Loucy (cell line): ENCODE data around the gene CRABP2.

Experiments
- H2AFZ ChIP-seq: fragments of 200-600 bp; sonication (generic); 2 replicates; pipeline ENCODE4 v1.6.0; 2016; ENCODE audit warnings: antibody characterized with exemption, mild to moderate bottlenecking, low read length, moderate library complexity
- H3F3A ChIP-seq: fragments of 200-600 bp; 2 replicates; pipeline ENCODE4 v1.6.0; 2016; ENCODE audit warnings: antibody characterized with exemption, low read depth, mild to moderate bottlenecking
- H3K27me3 ChIP-seq: fragments of 200-600 bp; sonication (generic); 2 replicates; pipeline ENCODE4 v1.6.1; 2014; ENCODE audit warnings: low read length, mild to moderate bottlenecking; ENCODE audit not compliant: insufficient read depth, poor library complexity, severe bottlenecking
- H3K36me3 ChIP-seq: fragments of 200-600 bp; sonication (generic); 2 replicates; pipeline ENCODE4 v1.6.1; 2016; ENCODE audit warnings: low read length; ENCODE audit not compliant: insufficient read depth
- H3K4me1 ChIP-seq: fragments of 200-600 bp; sonication (generic); 2 replicates; pipeline ENCODE4 v1.5.1; 2014; ENCODE audit warnings: low read length, mild to moderate bottlenecking; ENCODE audit not compliant: insufficient read depth, poor library complexity, severe bottlenecking
- H3K4me2 ChIP-seq: fragments of 200-600 bp; sonication (generic); 2 replicates; pipeline ENCODE4 v1.6.0; 2014; ENCODE audit warnings: antibody characterized with exemption, low read length, low read depth, mild to moderate bottlenecking; ENCODE audit not compliant: poor library complexity, severe bottlenecking
- H3K4me3 ChIP-seq: fragments of 200-600 bp; sonication (generic); 2 replicates; pipeline ENCODE4 v1.5.1; 2014; ENCODE audit warnings: low read length, mild to moderate bottlenecking, mixed read lengths; ENCODE audit not compliant: poor library complexity, severe bottlenecking
- H3K79me2 ChIP-seq: fragments of 200-600 bp; sonication (generic); 2 replicates; pipeline ENCODE4 v1.6.1; 2014; ENCODE audit warnings: low read length; ENCODE audit not compliant: insufficient read depth
- H3K9ac ChIP-seq: fragments of 200-600 bp; sonication (generic); 2 replicates; pipeline ENCODE4 v1.6.0; 2014; ENCODE audit warnings: mild to moderate bottlenecking, low read depth, low read length, moderate library complexity; ENCODE audit not compliant: poor library complexity, severe bottlenecking
- H3K9me2 ChIP-seq: fragments of 200-600 bp; sonication (generic); replicated peaks from 2 replicates; pipeline ENCODE4 v1.6.1; 2016; ENCODE audit warnings: low read depth, low read length, mixed read lengths
- H3K9me3 ChIP-seq: fragments of 200-600 bp; sonication (generic); 2 replicates; pipeline ENCODE4 v1.6.1; 2014; ENCODE audit warnings: mild to moderate bottlenecking, antibody characterized with exemption, low read length, low read depth; ENCODE audit not compliant: insufficient read depth
- H4K20me1 ChIP-seq: fragments of 200-600 bp; sonication (generic); 2 replicates; pipeline ENCODE4 v1.6.0; 2014; ENCODE audit warnings: antibody characterized with exemption, low read length, mild to moderate bottlenecking; ENCODE audit not compliant: insufficient read depth, poor library complexity, severe bottlenecking
- EZH2phosphoT487 ChIP-seq: fragments of 200-600 bp; IDR thresholded peaks from 2 replicates; pipeline ENCODE4 v1.6.1; 2018; ENCODE audit warnings: antibody characterized with exemption, mild to moderate bottlenecking, moderate library complexity, borderline replicate concordance
- TF ChIP-seq, protein P1 (sequence below): fragments of 200-600 bp; sonication (generic); conservative IDR thresholded peaks from 2 replicates; pipeline ENCODE4 v1.5.1; 2014; ENCODE audit warnings: mild to moderate bottlenecking, antibody characterized with exemption, low read length

The CRABP2 gene

DNA sequence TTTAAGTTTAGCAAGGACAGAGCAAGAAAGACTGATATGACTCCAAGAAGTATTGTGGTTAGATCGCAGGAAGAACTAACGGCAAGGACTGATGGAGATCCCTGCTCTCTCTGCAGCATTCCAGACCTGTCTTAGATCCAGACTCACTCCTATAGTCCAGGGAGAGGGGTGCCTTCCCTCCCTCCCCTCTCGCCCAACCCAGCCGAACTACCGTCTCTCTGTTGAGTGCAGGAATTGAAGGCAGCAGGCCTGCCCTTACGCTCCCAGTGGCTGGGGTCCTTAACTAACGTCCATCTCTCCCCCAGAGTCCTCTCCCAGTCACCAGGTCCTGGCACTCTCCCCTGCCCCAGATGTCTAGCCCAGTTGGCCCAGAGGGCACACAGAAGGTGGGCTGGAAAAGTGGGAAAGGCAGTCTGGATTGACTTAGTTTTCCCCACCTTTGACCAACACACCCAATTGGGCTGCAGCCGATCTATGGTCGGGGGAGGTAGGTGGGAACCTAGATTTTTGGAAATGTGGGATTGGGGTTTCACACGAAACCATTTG, 1.1 kb downstream of the CRABP2 start:
- Histone ChIP-seq H3K36me3 (no peaks in the 10 kb centered on the region), H3K4me3 (no peak overlapping the region), H3K9me2 (no peaks in the 10 kb centered on the region), H2AFZ (no peak overlapping the region), H3K27me3 (no peaks in the 10 kb centered on the region), H3K79me2 (no peaks in the 10 kb centered on the region), H3K4me2 (no peak overlapping the region), H3K9ac (no peak overlapping the region), H4K20me1 (no peaks in the 10 kb centered on the region), H3K9me3 (no peaks in the 10 kb centered on the region), H3F3A (no peaks in the 10 kb centered on the region), H3K4me1 (peaks cover 17% of the 10 kb centered on the region)
- TF ChIP-seq EZH2phosphoT487: no peak
- TF ChIP-seq, protein P1, sequence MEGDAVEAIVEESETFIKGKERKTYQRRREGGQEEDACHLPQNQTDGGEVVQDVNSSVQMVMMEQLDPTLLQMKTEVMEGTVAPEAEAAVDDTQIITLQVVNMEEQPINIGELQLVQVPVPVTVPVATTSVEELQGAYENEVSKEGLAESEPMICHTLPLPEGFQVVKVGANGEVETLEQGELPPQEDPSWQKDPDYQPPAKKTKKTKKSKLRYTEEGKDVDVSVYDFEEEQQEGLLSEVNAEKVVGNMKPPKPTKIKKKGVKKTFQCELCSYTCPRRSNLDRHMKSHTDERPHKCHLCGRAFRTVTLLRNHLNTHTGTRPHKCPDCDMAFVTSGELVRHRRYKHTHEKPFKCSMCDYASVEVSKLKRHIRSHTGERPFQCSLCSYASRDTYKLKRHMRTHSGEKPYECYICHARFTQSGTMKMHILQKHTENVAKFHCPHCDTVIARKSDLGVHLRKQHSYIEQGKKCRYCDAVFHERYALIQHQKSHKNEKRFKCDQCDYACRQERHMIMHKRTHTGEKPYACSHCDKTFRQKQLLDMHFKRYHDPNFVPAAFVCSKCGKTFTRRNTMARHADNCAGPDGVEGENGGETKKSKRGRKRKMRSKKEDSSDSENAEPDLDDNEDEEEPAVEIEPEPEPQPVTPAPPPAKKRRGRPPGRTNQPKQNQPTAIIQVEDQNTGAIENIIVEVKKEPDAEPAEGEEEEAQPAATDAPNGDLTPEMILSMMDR: no peak

DNA sequence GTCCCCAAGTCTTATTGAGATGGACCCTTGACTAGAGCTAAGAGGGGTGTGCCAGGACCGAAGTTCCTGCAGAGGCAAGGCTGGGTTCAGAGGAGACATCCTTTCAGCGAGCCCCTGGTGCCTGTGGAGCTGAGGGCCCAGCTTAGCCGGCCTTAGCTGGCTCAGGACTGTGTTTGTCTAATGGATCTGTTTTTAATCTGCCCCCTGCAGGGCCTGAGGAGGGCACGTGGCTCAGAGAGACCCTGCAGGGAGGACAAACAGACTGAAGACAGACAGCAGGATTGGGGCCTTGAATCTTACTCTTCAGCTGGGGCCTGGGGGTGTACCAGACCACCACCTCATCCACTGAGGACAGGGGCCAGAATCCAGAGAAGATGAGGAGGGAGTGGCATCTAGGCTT, 1.6 kb downstream of the CRABP2 start:
- Histone ChIP-seq H3K4me1 (peaks cover 17% of the 10 kb centered on the region), H3K9me3 (no peaks in the 10 kb centered on the region), H3K36me3 (no peaks in the 10 kb centered on the region), H3K4me2 (no peak overlapping the region), H3K79me2 (no peaks in the 10 kb centered on the region), H3K9me2 (no peaks in the 10 kb centered on the region), H3F3A (no peaks in the 10 kb centered on the region), H3K4me3 (no peak overlapping the region), H4K20me1 (no peaks in the 10 kb centered on the region), H3K9ac (no peak overlapping the region), H2AFZ (no peak overlapping the region), H3K27me3 (no peaks in the 10 kb centered on the region)
- TF ChIP-seq EZH2phosphoT487: no peak
- TF ChIP-seq, protein P1: no peak

DNA sequence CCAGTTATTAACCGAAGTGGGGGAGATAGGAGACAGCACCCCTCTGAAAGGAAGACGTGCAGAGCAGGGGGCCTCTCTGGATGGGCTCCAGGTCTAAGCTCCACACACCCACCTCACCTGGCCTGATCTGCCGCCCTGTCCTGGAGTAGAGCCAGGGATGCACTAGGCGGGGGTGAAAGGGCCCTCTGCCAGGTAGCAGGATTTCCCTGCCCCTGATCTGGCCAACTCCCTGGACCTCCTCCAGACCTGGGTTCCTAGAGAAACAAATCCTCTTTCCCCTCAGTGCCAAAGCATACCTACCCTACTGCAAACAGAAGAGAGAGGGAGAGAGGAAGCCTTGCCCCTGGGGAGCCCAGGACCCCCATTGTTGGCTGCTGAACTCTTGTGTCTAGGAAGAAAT, 2.0 kb downstream of the CRABP2 start:
- Histone ChIP-seq H3K4me3 (no peak overlapping the region), H3K9me3 (no peaks in the 10 kb centered on the region), H3F3A (no peaks in the 10 kb centered on the region), H3K4me1 (peaks cover 17% of the 10 kb centered on the region), H3K9me2 (no peaks in the 10 kb centered on the region), H3K36me3 (no peaks in the 10 kb centered on the region), H3K4me2 (no peak overlapping the region), H3K79me2 (no peaks in the 10 kb centered on the region), H3K9ac (no peak overlapping the region), H2AFZ (no peak overlapping the region), H3K27me3 (no peaks in the 10 kb centered on the region), H4K20me1 (no peaks in the 10 kb centered on the region)
- TF ChIP-seq EZH2phosphoT487: no peak
- TF ChIP-seq, protein P1: no peak
